HCT116 (cell line): ENCODE measurements around the gene RBBP8NL. TPM values are rescaled to one million over a fixed set of nuclear protein-coding genes. Genes with fewer than 3 reads are reported as not detected.

ENCODE experiments used
- ATAC-seq: fragments of 200-7000 bp; cut with Tn5 transposase; 2 replicates; pipeline ENCODE4 v1.9.1; 2020; ENCODE audit warnings: mild to moderate bottlenecking, moderate library complexity
- BruUV-seq: library from RNA; stranded (reverse); fragments of 400-500 nt; replicated peaks from 2 replicates; lab custom pipeline; 2021; lab: Mats Ljungman, UMichigan
- CTCF ChIA-PET: fragments of 300-600 bp; sonication (Branson Sonifier 250); formaldehyde crosslinking; loops from one replicate; lab custom pipeline; 2021; ENCODE audit warnings: antibody characterized with exemption; lab: Charles Lee
- POLR2A ChIA-PET: fragments of 300-600, 350-600 bp; sonication (Branson Sonifier 250); formaldehyde crosslinking; loops from one replicate; lab custom pipeline; 2021; ENCODE audit warnings: antibody characterized with exemption; lab: Charles Lee
- RAD21 ChIA-PET, 2 experiments: fragments of 300-600 bp; sonication (Branson Sonifier 250); formaldehyde crosslinking; loops; one replicate each; lab custom pipeline; 2023; ENCODE audit warnings: low total read pairs in 2 of 2; ENCODE audit not compliant: uncharacterized antibody in 2 of 2, unreplicated experiment in 2 of 2, low non-redundant PET in 1 of 2; lab: Charles Lee
- DNase-seq: peaks from one replicate; pipeline ENCODE4 v3.0.0-alpha.2; 2010; ENCODE audit warnings: low read depth, low spot score
- H2AFZ ChIP-seq: fragments of 200-600 bp; shearing (Covaris generic), sonication (generic); 2 replicates; pipeline ENCODE4 v1.6.1; 2017; ENCODE audit warnings: low read depth, mixed run types, mixed read lengths, antibody characterized with exemption, low read length; ENCODE audit not compliant: poor library complexity, severe bottlenecking
- H3K27ac ChIP-seq: 2 replicates; pipeline ENCODE4 v1.5.1; 2012; ENCODE audit warnings: low read depth, low read length
- H3K27me3 ChIP-seq: fragments of 200-600 bp; sonication (generic); 2 replicates; pipeline ENCODE4 v1.6.1; 2016; ENCODE audit warnings: mixed run types, low read length, mixed read lengths; ENCODE audit not compliant: insufficient read depth
- H3K36me3 ChIP-seq, 2 experiments: fragments of 200-500 bp in 1 of 2; fragments of 200-600 bp in 1 of 2; sonication (Bioruptor generic) in 1 of 2; sonication (generic) in 1 of 2; 2 replicates each; pipeline versions ENCODE4 v1.5.1 to v1.6.1; 2014 to 2016; ENCODE audit warnings: low read length in 2 of 2, inconsistent platforms in 1 of 2, mixed read lengths in 1 of 2, mixed run types in 1 of 2; ENCODE audit not compliant: insufficient read depth in 2 of 2, control insufficient read depth in 1 of 2
- H3K4me1 ChIP-seq, 2 experiments: fragments of 200-600 bp in 1 of 2; sonication (generic) in 1 of 2; 2 replicates each; pipeline versions ENCODE4 v1.5.1 to v1.6.1; 2012 to 2017; ENCODE audit warnings: low read length in 2 of 2, inconsistent platforms in 1 of 2, mild to moderate bottlenecking in 1 of 2, mixed read lengths in 1 of 2, mixed run types in 1 of 2, moderate library complexity in 1 of 2; ENCODE audit not compliant: insufficient read depth in 2 of 2, control insufficient read depth in 1 of 2
- H3K4me2 ChIP-seq: fragments of 200-600 bp; sonication (generic); 2 replicates; pipeline ENCODE4 v1.6.1; 2017; ENCODE audit warnings: mixed run types, low read length, mixed read lengths
- H3K4me3 ChIP-seq, 2 experiments: fragments of 200-600 bp in 1 of 2; sonication (generic) in 1 of 2; replicated peaks in 1 of 2; 2 replicates each; pipeline ENCODE4 v1.5.1; 2011 to 2016; ENCODE audit warnings: low read length in 2 of 2, control low read depth in 1 of 2, low read depth in 1 of 2, mild to moderate bottlenecking in 1 of 2, mixed read lengths in 1 of 2, mixed run types in 1 of 2
- H3K79me2 ChIP-seq: fragments of 200-600 bp; sonication (generic); 2 replicates; pipeline ENCODE4 v1.6.1; 2017; ENCODE audit warnings: mild to moderate bottlenecking, mixed run types, low read length, moderate library complexity, mixed read lengths; ENCODE audit not compliant: insufficient read depth
- H3K9ac ChIP-seq: fragments of 200-600 bp; sonication (generic); 2 replicates; pipeline ENCODE4 v1.6.1; 2016; ENCODE audit warnings: low read length, mixed read lengths
- H3K9me2 ChIP-seq: fragments of 200-600 bp; sonication (generic), shearing (Covaris generic); 2 replicates; pipeline ENCODE4 v1.6.1; 2017; ENCODE audit warnings: mixed run types, mild to moderate bottlenecking, moderate library complexity; ENCODE audit not compliant: insufficient read depth
- H3K9me3 ChIP-seq, 2 experiments: fragments of 200-500 bp in 1 of 2; fragments of 200-600 bp in 1 of 2; sonication (Bioruptor generic) in 1 of 2; sonication (generic) in 1 of 2; 2 replicates each; pipeline ENCODE4 v1.6.1; 2014 to 2017; ENCODE audit warnings: low read length in 2 of 2, mixed read lengths in 2 of 2, inconsistent platforms in 1 of 2, low read depth in 1 of 2, mild to moderate bottlenecking in 1 of 2, mixed run types in 1 of 2, moderate library complexity in 1 of 2; ENCODE audit not compliant: control insufficient read depth in 1 of 2, insufficient read depth in 1 of 2
- H4K20me1 ChIP-seq: fragments of 200-600 bp; sonication (generic), shearing (Covaris generic); 2 replicates; pipeline ENCODE4 v1.6.1; 2017; ENCODE audit warnings: mixed run types, mild to moderate bottlenecking, moderate library complexity; ENCODE audit not compliant: insufficient read depth
- CBX3 ChIP-seq: IDR thresholded peaks from 2 replicates; pipeline ENCODE4 v1.6.1; 2012; ENCODE audit warnings: low read depth
- CEBPB ChIP-seq: IDR thresholded peaks from 2 replicates; pipeline ENCODE4 v1.6.1; 2012; ENCODE audit warnings: low read depth
- EZH2 ChIP-seq: fragments of 200-600 bp; sonication (generic); IDR thresholded peaks from 2 replicates; pipeline ENCODE4 v1.6.1; 2017; ENCODE audit warnings: antibody characterized with exemption, mixed run types
- JUND ChIP-seq: IDR thresholded peaks from 2 replicates; pipeline ENCODE4 v1.6.1; 2012
- POLR2AphosphoS5 ChIP-seq: IDR thresholded peaks from 2 replicates; pipeline ENCODE4 v1.6.1; 2011; ENCODE audit warnings: mild to moderate bottlenecking, low read depth, low read length, moderate library complexity
- RAD21 ChIP-seq: IDR thresholded peaks from 2 replicates; pipeline ENCODE4 v1.6.1; 2012; ENCODE audit warnings: low read depth, mild to moderate bottlenecking
- SIN3A ChIP-seq: IDR thresholded peaks from 2 replicates; pipeline ENCODE4 v1.6.1; 2012; ENCODE audit warnings: low read depth
- SP1 ChIP-seq: IDR thresholded peaks from 2 replicates; pipeline ENCODE4 v1.6.1; 2012; ENCODE audit warnings: low read depth
- TCF7L2 ChIP-seq: IDR thresholded peaks from 2 replicates; pipeline ENCODE4 v1.7.0; 2011; ENCODE audit warnings: borderline replicate concordance, inconsistent platforms; ENCODE audit not compliant: insufficient read depth, insufficient read length; ENCODE audit errors: extremely low read depth
- YY1 ChIP-seq: IDR thresholded peaks from 2 replicates; pipeline ENCODE4 v1.6.1; 2011; ENCODE audit warnings: low read length, low read depth, moderate library complexity, mild to moderate bottlenecking; ENCODE audit not compliant: insufficient replicate concordance; ENCODE audit errors: extremely low read depth
- ZFX ChIP-seq: fragments of 450-650 bp; IDR thresholded peaks from 2 replicates; pipeline ENCODE4 v1.6.1; 2017
- intact Hi-C: fragments of 100-400 bp; cut with micrococcal nuclease; formaldehyde crosslinking; loops from 2 replicates; pipeline ENCODE4 v1.10.0; 2022
- total RNA-seq: library from RNA; stranded (reverse); gene quantifications from one replicate; pipeline ENCODE4 v1.2.1, GENCODE V29; 2021; ENCODE audit not compliant: unreplicated experiment
- TF ChIP-seq, protein P1 (sequence below): IDR thresholded peaks from 2 replicates; pipeline ENCODE4 v1.6.1; 2012; ENCODE audit warnings: low read depth
- TF ChIP-seq, protein P2 (sequence below): IDR thresholded peaks from 2 replicates; pipeline ENCODE4 v1.6.1; 2012
- TF ChIP-seq, protein P3 (sequence below): IDR thresholded peaks from 2 replicates; pipeline ENCODE4 v1.6.1; 2011; ENCODE audit warnings: mild to moderate bottlenecking, low read length, moderate library complexity; ENCODE audit not compliant: insufficient replicate concordance; ENCODE audit errors: extremely low read depth

The RBBP8NL gene
- total RNA-seq, 1 experiment from 2014 or later, result 0.59 TPM

DNA sequence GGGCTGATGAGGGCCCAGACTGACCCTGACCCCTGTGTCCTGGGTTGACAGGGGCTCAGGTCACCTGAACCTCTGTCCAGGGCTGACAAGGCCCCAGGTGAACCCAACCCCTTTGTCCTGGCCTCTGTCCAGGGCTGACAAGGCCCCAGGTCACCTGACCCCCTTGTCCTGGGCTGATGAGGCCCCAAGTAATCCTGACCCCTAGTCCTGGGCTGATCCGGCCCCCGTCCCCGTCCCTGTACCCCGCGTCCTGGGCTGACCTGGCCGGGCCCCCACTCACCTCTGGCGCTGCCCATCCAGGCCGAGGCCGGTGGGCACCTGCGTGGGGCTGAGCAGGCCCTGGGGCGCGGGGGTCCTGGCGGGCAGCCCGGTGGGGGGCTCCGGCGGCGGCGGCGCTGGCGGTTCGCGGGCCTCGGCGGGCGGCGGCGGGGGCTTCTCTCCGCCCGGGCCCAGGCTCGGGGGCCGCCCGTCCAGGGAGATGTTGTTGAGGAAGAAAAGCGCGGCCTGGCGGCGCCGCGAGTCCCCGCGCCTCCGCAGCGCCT, 20.6 kb downstream of the RBBP8NL start:
- DNase-seq, result no peak
- Histone ChIP-seq H3K27me3 (no peaks in the 10 kb centered on the region), H3K9ac (peak overlapping the region; percentile 70), H3K4me3 (peak overlapping the region; percentile 77 to 81), H3K4me2 (peak overlapping the region; percentile 96), H3K27ac (peak overlapping the region; percentile 72; the same call in 1 of the 2 replicates), H3K9me2 (no peaks in the 10 kb centered on the region), H3K4me1 (peaks cover 29 to 40% of the 10 kb centered on the region in 2 experiments), H3K9me3 (no peaks in the 10 kb centered on the region), H4K20me1 (no peaks in the 10 kb centered on the region), H2AFZ (no peak overlapping the region), H3K36me3 (no peaks in the 10 kb centered on the region), H3K79me2 (peaks cover 16% of the 10 kb centered on the region)
- TF ChIP-seq SP1 (no peak), ZFX (peak; percentile 66; the same call in 1 of the 2 replicates)
- CTCF ChIA-PET, result interaction anchor here (1.2 kb wide), 1 partner anchor 210 kb away, joined by 3 read pairs; no protein-coding TSS in a partner anchor
- peak; percentile 2 for ATAC-seq
- RAD21 ChIA-PET, result no interaction called here
- POLR2A ChIA-PET, result no interaction called here
- BruUV-seq, result no TSS peak
- intact Hi-C loops, result no loop called here

DNA sequence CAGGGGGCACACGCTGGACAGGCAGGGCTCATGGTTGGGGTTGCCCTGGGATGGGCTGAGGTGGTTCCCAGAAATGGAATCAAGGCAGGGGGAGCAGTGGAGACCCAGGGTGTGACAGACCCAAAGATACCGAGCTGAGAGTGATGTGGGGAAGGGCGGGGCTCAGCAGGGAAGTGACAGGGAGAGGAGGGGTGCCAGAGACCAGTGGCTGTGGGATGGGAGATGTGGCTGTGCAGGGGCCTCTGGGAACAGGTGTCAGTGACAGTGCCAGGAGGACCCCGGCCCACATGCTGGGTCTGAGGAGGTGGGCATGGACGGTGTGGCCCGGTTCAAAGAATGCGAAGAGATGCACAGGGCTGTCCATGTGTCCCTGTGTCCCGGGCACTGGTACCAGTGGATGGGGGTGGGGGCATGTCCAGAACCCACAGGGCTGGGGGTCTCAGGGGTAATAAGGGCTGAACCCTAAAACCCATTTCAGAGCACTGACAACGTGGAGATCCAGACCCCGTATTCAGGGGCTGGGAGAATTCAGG, 21.3 kb downstream of the RBBP8NL start:
- Histone ChIP-seq H3K27ac (peak overlapping the region; percentile 72; the same call in 1 of the 2 replicates), H3K36me3 (no peaks in the 10 kb centered on the region), H3K9me2 (no peaks in the 10 kb centered on the region), H3K4me3 (peak overlapping the region; percentile 77 to 81), H2AFZ (no peak overlapping the region), H3K4me1 (peaks cover 29 to 40% of the 10 kb centered on the region in 2 experiments), H3K79me2 (peaks cover 16% of the 10 kb centered on the region), H3K27me3 (no peaks in the 10 kb centered on the region), H3K9me3 (no peaks in the 10 kb centered on the region), H3K9ac (peak overlapping the region; percentile 70), H3K4me2 (peak overlapping the region; percentile 96), H4K20me1 (no peaks in the 10 kb centered on the region)
- ChIA-PET CTCF (no interaction called here), POLR2A (no interaction called here), RAD21 (no interaction called here)
- intact Hi-C loops, result no loop called here
- DNase-seq, result no peak
- no peak for ATAC-seq
- TSS peak; percentile 29 for BruUV-seq
- TF ChIP-seq EZH2 (no peak), YY1 (no peak), CEBPB (no peak), POLR2AphosphoS5 (no peak), JUND (no peak), TCF7L2 (no peak), CBX3 (no peak), SIN3A (no peak), SP1 (no peak), RAD21 (no peak)
- TF ChIP-seq, protein P1, sequence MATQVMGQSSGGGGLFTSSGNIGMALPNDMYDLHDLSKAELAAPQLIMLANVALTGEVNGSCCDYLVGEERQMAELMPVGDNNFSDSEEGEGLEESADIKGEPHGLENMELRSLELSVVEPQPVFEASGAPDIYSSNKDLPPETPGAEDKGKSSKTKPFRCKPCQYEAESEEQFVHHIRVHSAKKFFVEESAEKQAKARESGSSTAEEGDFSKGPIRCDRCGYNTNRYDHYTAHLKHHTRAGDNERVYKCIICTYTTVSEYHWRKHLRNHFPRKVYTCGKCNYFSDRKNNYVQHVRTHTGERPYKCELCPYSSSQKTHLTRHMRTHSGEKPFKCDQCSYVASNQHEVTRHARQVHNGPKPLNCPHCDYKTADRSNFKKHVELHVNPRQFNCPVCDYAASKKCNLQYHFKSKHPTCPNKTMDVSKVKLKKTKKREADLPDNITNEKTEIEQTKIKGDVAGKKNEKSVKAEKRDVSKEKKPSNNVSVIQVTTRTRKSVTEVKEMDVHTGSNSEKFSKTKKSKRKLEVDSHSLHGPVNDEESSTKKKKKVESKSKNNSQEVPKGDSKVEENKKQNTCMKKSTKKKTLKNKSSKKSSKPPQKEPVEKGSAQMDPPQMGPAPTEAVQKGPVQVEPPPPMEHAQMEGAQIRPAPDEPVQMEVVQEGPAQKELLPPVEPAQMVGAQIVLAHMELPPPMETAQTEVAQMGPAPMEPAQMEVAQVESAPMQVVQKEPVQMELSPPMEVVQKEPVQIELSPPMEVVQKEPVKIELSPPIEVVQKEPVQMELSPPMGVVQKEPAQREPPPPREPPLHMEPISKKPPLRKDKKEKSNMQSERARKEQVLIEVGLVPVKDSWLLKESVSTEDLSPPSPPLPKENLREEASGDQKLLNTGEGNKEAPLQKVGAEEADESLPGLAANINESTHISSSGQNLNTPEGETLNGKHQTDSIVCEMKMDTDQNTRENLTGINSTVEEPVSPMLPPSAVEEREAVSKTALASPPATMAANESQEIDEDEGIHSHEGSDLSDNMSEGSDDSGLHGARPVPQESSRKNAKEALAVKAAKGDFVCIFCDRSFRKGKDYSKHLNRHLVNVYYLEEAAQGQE, result no peak
- TF ChIP-seq, protein P2, sequence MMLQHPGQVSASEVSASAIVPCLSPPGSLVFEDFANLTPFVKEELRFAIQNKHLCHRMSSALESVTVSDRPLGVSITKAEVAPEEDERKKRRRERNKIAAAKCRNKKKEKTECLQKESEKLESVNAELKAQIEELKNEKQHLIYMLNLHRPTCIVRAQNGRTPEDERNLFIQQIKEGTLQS, result no peak
- TF ChIP-seq, protein P3, sequence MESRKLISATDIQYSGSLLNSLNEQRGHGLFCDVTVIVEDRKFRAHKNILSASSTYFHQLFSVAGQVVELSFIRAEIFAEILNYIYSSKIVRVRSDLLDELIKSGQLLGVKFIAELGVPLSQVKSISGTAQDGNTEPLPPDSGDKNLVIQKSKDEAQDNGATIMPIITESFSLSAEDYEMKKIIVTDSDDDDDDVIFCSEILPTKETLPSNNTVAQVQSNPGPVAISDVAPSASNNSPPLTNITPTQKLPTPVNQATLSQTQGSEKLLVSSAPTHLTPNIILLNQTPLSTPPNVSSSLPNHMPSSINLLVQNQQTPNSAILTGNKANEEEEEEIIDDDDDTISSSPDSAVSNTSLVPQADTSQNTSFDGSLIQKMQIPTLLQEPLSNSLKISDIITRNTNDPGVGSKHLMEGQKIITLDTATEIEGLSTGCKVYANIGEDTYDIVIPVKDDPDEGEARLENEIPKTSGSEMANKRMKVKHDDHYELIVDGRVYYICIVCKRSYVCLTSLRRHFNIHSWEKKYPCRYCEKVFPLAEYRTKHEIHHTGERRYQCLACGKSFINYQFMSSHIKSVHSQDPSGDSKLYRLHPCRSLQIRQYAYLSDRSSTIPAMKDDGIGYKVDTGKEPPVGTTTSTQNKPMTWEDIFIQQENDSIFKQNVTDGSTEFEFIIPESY, result no peak
